Measurements from ENCODE around the gene BTG3.

DNA sequence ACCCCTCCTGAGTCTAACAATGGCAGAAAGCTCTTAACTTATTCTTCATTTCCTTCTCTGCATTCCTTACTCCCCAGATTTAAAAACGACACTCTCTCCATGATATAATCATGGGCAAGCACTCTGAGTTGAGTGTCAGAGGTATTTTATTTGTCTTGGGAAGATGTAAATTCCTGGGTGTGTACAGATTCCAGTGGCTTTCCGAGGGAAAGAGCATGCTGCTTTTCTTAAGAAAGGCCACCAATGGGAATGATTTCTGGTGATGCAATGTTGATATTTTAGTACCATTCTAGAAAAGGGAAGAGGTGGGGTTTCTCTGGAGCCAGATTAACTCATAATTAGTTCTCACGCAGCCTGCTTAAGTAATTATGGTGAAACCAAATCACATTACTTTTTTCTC is 47.8 kb upstream of the BTG3 start:
- TF ChIP-seq, protein P1, sequence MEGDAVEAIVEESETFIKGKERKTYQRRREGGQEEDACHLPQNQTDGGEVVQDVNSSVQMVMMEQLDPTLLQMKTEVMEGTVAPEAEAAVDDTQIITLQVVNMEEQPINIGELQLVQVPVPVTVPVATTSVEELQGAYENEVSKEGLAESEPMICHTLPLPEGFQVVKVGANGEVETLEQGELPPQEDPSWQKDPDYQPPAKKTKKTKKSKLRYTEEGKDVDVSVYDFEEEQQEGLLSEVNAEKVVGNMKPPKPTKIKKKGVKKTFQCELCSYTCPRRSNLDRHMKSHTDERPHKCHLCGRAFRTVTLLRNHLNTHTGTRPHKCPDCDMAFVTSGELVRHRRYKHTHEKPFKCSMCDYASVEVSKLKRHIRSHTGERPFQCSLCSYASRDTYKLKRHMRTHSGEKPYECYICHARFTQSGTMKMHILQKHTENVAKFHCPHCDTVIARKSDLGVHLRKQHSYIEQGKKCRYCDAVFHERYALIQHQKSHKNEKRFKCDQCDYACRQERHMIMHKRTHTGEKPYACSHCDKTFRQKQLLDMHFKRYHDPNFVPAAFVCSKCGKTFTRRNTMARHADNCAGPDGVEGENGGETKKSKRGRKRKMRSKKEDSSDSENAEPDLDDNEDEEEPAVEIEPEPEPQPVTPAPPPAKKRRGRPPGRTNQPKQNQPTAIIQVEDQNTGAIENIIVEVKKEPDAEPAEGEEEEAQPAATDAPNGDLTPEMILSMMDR (IDR thresholded peaks at IDR 0.05; ENCODE audit: low read depth, low read length), result no peak
- TF ChIP-seq EZH2phosphoT487 (IDR thresholded peaks at IDR 0.05; ENCODE audit: low read depth), result no peak

All from OCI-LY3 (cell line).